ENCODE data around the gene CYP2S1.
"Not testable (repeated sequence)": the region's sequence is repeated elsewhere in the genome, so short reads cannot be mapped to it uniquely, and the experiment has no call there.

CYP2S1 gene

GRCh38 chr19:41192574-41193429 is at the start of gene CYP2S1:
Gene CYP2S1, plus strand, starts transcription at chr19:41193219. Its CDS starts 46 bp downstream, at chr19:41193265.
- DNase-seq: no peak

GRCh38 chr19:41144403-41144802 is 48.6 kb upstream of the CYP2S1 start:
- DNase-seq: peak; percentile 35 to 79

- no peak for DNase-seq
Observed at GRCh38 chr19:41149831-41150230, 43.2 kb upstream of the CYP2S1 start.

- DNase-seq: not testable (repeated sequence)
Observed at GRCh38 chr19:41150986-41151385, 42.0 kb upstream of the CYP2S1 start.

- DNase-seq: no peak
Observed at GRCh38 chr19:41154060-41154459, 39.0 kb upstream of the CYP2S1 start.

GRCh38 chr19:41156207-41156606 is 36.8 kb upstream of the CYP2S1 start:
- DNase-seq: no peak

GRCh38 chr19:41159881-41160280 is 33.1 kb upstream of the CYP2S1 start:
- DNase-seq: no peak

- DNase-seq: no peak
Observed at GRCh38 chr19:41161903-41162302, 31.1 kb upstream of the CYP2S1 start.

GRCh38 chr19:41166944-41167804 is 25.8 kb upstream of the CYP2S1 start:
- DNase-seq: no peak

GRCh38 chr19:41172297-41173164 is 20.5 kb upstream of the CYP2S1 start:
- DNase-seq: no peak

- DNase-seq: no peak
Observed at GRCh38 chr19:41174297-41174928, 18.6 kb upstream of the CYP2S1 start.

- peak in 1 of 2 donors; percentile 98 for DNase-seq
Observed at GRCh38 chr19:41175801-41176777, 16.9 kb upstream of the CYP2S1 start.

GRCh38 chr19:41180173-41180572 is 12.8 kb upstream of the CYP2S1 start:
- not testable (repeated sequence) for DNase-seq

- DNase-seq: no peak
Observed at GRCh38 chr19:41186971-41187883, 5.8 kb upstream of the CYP2S1 start.

GRCh38 chr19:41187884-41188279 is 5.1 kb upstream of the CYP2S1 start:
- no peak for DNase-seq

- no peak for DNase-seq
Observed at GRCh38 chr19:41189425-41190065, 3.5 kb upstream of the CYP2S1 start.

- DNase-seq: no peak
Observed at GRCh38 chr19:41193430-41194156, 574 bp downstream of the CYP2S1 start.

- peak in 1 of 2 donors; percentile 29 for DNase-seq
Observed at GRCh38 chr19:41194157-41194552, 1.1 kb downstream of the CYP2S1 start.

Data from bone marrow (tissue), 2 donors.